OCI-LY1 (cell line): ENCODE results near the gene MEP1A.
A peak's percentile ranks its signal among the peaks of the same experiment; 100 is the strongest.

Source experiments
- CTCF ChIP-seq: fragments of 200-600 bp; sonication (generic), shearing (Covaris generic); IDR thresholded peaks from 2 replicates; pipeline ENCODE4 v1.5.1; 2017; ENCODE audit warnings: mild to moderate bottlenecking, antibody characterized with exemption, low read length, moderate library complexity, mixed read lengths
- EZH2 ChIP-seq: fragments of 200-600 bp; sonication (generic), shearing (Covaris generic); IDR thresholded peaks from 2 replicates; pipeline ENCODE4 v1.8.0; 2017; ENCODE audit warnings: borderline replicate concordance, mixed run types, mild to moderate bottlenecking, antibody characterized with exemption, low read length, moderate library complexity, mixed read lengths

GRCh38 chr6:46848684-46849360 is 55.6 kb downstream of the MEP1A start:
- TF ChIP-seq CTCF, result peak; percentile 95
- TF ChIP-seq EZH2, result no peak
